SK-N-SH treated with all-trans-retinoic acid at 6 μM for 48 hours (cell line): ENCODE results near the gene CUEDC1.
A peak's percentile ranks its signal among the peaks of the same experiment; 100 is the strongest.

Experiments
- ATAC-seq: fragments of 200-7000 bp; cut with Tn5 transposase; 3 replicates; pipeline ENCODE4 v1.9.1; 2020; ENCODE audit warnings: mild to moderate bottlenecking, moderate library complexity
- CSDC2 ChIP-seq: fragments of 250-450 bp; sonication (Bioruptor Pico); IDR thresholded peaks from 2 replicates; pipeline ENCODE4 v1.5.0; 2020; ENCODE audit warnings: mild to moderate bottlenecking, moderate library complexity
- ESRRG ChIP-seq: fragments of 250-450 bp; sonication (Bioruptor Pico); IDR thresholded peaks from 2 replicates; pipeline ENCODE4 v1.6.1; 2021; ENCODE audit warnings: mild to moderate bottlenecking
- GLIS3 ChIP-seq: fragments of 250-450 bp; sonication (Bioruptor Pico); IDR thresholded peaks from 2 replicates; pipeline ENCODE4 v1.5.0; 2020; ENCODE audit warnings: mild to moderate bottlenecking, moderate library complexity
- ISL1 ChIP-seq: fragments of 250-450 bp; sonication (Bioruptor Pico); IDR thresholded peaks from 2 replicates; pipeline ENCODE4 v2.1.2; 2022; ENCODE audit warnings: mild to moderate bottlenecking, moderate library complexity
- PPARA ChIP-seq: fragments of 250-450 bp; sonication (Bioruptor Pico); IDR thresholded peaks from 2 replicates; pipeline ENCODE4 v1.5.0; 2020; ENCODE audit warnings: mild to moderate bottlenecking, borderline replicate concordance
- RARB ChIP-seq: fragments of 250-450 bp; sonication (Bioruptor Pico); IDR thresholded peaks from 2 replicates; pipeline ENCODE4 v1.8.0; 2021; ENCODE audit warnings: mild to moderate bottlenecking, moderate library complexity
- TCF4 ChIP-seq: fragments of 250-450 bp; sonication (Bioruptor Pico); IDR thresholded peaks from 2 replicates; pipeline ENCODE4 v1.8.0; 2021; ENCODE audit warnings: mild to moderate bottlenecking, moderate library complexity, borderline replicate concordance
- TOX ChIP-seq: fragments of 250-450 bp; sonication (Bioruptor Pico); IDR thresholded peaks from 2 replicates; pipeline ENCODE4 v1.8.0; 2021; ENCODE audit warnings: mild to moderate bottlenecking, moderate library complexity, borderline replicate concordance
- TSHZ2 ChIP-seq: fragments of 250-450 bp; sonication (Bioruptor Pico); IDR thresholded peaks from 2 replicates; pipeline ENCODE4 v1.5.0; 2020; ENCODE audit warnings: mild to moderate bottlenecking, moderate library complexity
- ZC3H10 ChIP-seq: fragments of 250-450 bp; sonication (Bioruptor Pico); IDR thresholded peaks from 2 replicates; pipeline ENCODE4 v1.5.1; 2021; ENCODE audit warnings: mild to moderate bottlenecking, moderate library complexity
- ZFP3 ChIP-seq: fragments of 250-450 bp; sonication (Bioruptor Pico); IDR thresholded peaks from 2 replicates; pipeline ENCODE4 v1.5.0; 2020; ENCODE audit warnings: mild to moderate bottlenecking, moderate library complexity
- ZFP30 ChIP-seq: fragments of 450-650 bp; formaldehyde crosslinking; IDR thresholded peaks from 2 replicates; pipeline ENCODE4 v1.5.0; 2022; ENCODE audit warnings: mild to moderate bottlenecking, moderate library complexity
- ZNF8 ChIP-seq: fragments of 450-650 bp; formaldehyde crosslinking; IDR thresholded peaks from 2 replicates; pipeline ENCODE4 v1.5.0; 2020; ENCODE audit warnings: mild to moderate bottlenecking, moderate library complexity
- TF ChIP-seq, protein P1 (sequence below): fragments of 250-450 bp; sonication (Bioruptor Pico); IDR thresholded peaks from 2 replicates; pipeline ENCODE4 v1.8.0; 2020; ENCODE audit warnings: mild to moderate bottlenecking, moderate library complexity, borderline replicate concordance
- TF ChIP-seq, protein P2 (sequence below): fragments of 250-450 bp; sonication (Bioruptor Pico); IDR thresholded peaks from 2 replicates; pipeline ENCODE4 v1.8.0; 2021; ENCODE audit warnings: low read depth, mild to moderate bottlenecking, moderate library complexity, borderline replicate concordance
- TF ChIP-seq, protein P3 (sequence below): fragments of 250-450 bp; sonication (Bioruptor Pico); IDR thresholded peaks from 2 replicates; pipeline ENCODE4 v1.5.1; 2020; ENCODE audit warnings: low read depth, mild to moderate bottlenecking, moderate library complexity

CUEDC1 gene

GRCh38 chr17:57852092-57852954 lies 102.9 kb downstream of the CUEDC1 start:
- TF ChIP-seq TSHZ2 (CRISPR knock-in tag) (no peak), GLIS3 (no peak), ZFP30 (CRISPR knock-in tag) (no peak)
- TF ChIP-seq, protein P1, sequence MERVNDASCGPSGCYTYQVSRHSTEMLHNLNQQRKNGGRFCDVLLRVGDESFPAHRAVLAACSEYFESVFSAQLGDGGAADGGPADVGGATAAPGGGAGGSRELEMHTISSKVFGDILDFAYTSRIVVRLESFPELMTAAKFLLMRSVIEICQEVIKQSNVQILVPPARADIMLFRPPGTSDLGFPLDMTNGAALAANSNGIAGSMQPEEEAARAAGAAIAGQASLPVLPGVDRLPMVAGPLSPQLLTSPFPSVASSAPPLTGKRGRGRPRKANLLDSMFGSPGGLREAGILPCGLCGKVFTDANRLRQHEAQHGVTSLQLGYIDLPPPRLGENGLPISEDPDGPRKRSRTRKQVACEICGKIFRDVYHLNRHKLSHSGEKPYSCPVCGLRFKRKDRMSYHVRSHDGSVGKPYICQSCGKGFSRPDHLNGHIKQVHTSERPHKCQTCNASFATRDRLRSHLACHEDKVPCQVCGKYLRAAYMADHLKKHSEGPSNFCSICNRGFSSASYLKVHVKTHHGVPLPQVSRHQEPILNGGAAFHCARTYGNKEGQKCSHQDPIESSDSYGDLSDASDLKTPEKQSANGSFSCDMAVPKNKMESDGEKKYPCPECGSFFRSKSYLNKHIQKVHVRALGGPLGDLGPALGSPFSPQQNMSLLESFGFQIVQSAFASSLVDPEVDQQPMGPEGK (CRISPR knock-in tag), result no peak
- no peak for ATAC-seq

DNA sequence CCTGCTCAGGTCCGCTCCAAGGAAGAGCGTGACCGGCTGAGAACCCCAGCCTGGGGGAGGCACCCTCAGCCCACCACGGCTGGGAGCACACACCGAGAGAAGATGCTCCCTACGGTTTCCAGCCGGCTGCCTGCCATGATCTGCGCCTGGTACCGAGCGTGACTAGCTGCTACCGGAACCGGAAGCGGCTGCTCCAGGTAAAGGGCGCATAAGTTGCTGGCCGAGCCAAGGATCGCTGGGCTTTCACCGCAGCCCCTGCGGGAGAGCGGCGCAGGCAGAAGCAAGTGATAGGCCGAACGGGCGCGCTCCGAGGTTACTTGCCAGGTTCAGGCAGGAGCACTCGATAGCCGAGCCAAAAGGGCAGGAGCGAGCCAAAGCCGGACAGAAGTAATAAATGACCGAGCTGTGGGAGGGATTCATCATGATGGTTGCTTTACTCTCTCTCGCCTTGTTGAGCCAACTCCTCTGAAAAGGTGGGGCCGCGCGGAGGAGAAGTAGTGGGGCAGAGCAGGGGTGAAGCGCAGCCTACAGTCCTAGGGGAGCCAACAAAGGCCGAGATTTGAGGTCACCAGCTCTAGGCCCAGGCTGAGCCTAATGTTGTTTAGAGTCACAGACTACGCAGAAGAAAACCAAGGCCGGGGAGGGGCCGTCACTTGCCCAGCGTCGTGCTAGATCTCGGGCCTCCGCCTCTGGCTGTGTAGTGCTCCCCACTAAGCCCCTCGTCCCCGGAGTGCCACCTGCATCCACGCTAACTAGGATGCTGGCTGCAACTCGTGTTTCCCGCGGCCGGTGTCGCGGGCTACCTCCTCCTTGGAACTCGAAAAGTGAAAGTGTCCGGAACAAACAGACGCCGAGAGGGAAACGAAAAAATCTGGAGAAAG lies 105.1 kb downstream of the CUEDC1 start, which contains the start of gene MRPS23:
Gene MRPS23 (minus strand): TSS at position 171 of the 881 bp plus-strand sequence. CDS start 34 bp downstream, at position 137.
- peak; percentile 94 for ATAC-seq
- TF ChIP-seq TCF4 (no peak; the same call in 1 of the 2 replicates), PPARA (no peak), TSHZ2 (CRISPR knock-in tag) (peak; percentile 46; the same call in 1 of the 2 replicates), CSDC2 (CRISPR knock-in tag) (0 out of 2 replicates have a peak, but pooled peaks have one; percentile 28), ZC3H10 (CRISPR knock-in tag) (no peak), ESRRG (CRISPR knock-in tag) (no peak), ISL1 (CRISPR knock-in tag) (no peak), RARB (CRISPR knock-in tag) (no peak), ZFP3 (CRISPR knock-in tag) (no peak), TOX (no peak), ZNF8 (CRISPR knock-in tag) (no peak)
- TF ChIP-seq, protein P2, sequence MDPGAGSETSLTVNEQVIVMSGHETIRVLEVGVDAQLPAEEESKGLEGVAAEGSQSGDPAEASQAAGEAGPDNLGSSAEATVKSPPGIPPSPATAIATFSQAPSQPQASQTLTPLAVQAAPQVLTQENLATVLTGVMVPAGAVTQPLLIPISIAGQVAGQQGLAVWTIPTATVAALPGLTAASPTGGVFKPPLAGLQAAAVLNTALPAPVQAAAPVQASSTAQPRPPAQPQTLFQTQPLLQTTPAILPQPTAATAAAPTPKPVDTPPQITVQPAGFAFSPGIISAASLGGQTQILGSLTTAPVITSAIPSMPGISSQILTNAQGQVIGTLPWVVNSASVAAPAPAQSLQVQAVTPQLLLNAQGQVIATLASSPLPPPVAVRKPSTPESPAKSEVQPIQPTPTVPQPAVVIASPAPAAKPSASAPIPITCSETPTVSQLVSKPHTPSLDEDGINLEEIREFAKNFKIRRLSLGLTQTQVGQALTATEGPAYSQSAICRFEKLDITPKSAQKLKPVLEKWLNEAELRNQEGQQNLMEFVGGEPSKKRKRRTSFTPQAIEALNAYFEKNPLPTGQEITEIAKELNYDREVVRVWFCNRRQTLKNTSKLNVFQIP (CRISPR knock-in tag), result 0 out of 2 replicates have a peak, but pooled peaks have one; percentile 52
- TF ChIP-seq, protein P1 (CRISPR knock-in tag), result no peak; the same call in 1 of the 2 replicates
- TF ChIP-seq, protein P3, sequence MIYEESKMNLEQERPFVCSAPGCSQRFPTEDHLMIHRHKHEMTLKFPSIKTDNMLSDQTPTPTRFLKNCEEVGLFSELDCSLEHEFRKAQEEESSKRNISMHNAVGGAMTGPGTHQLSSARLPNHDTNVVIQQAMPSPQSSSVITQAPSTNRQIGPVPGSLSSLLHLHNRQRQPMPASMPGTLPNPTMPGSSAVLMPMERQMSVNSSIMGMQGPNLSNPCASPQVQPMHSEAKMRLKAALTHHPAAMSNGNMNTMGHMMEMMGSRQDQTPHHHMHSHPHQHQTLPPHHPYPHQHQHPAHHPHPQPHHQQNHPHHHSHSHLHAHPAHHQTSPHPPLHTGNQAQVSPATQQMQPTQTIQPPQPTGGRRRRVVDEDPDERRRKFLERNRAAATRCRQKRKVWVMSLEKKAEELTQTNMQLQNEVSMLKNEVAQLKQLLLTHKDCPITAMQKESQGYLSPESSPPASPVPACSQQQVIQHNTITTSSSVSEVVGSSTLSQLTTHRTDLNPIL (CRISPR knock-in tag), result no peak
